Neural cell (in vitro differentiated cells): ENCODE results near the gene BTRC.

Source experiments
- EP300 ChIP-seq: fragments of 450-650 bp; conservative IDR thresholded peaks from 2 replicates; pipeline ENCODE4 v1.6.1; 2014; ENCODE audit warnings: antibody characterized with exemption, mild to moderate bottlenecking, moderate library complexity; ENCODE audit not compliant: poor library complexity, severe bottlenecking
- EZH2 ChIP-seq: fragments of 200-600, 300-800 bp; shearing (Covaris generic), sonication (generic); IDR thresholded peaks from 2 replicates; pipeline ENCODE4 v1.6.1; 2014; ENCODE audit warnings: antibody characterized with exemption, low read length, borderline replicate concordance, mild to moderate bottlenecking; ENCODE audit not compliant: insufficient read depth, poor library complexity, severe bottlenecking
- MXI1 ChIP-seq: fragments of 450-650 bp; conservative IDR thresholded peaks from 2 replicates; pipeline ENCODE4 v1.6.1; 2014; ENCODE audit warnings: antibody characterized with exemption, mild to moderate bottlenecking; ENCODE audit not compliant: poor library complexity, severe bottlenecking
- RAD21 ChIP-seq: fragments of 450-650 bp; conservative IDR thresholded peaks from 2 replicates; pipeline ENCODE4 v1.6.1; 2014; ENCODE audit warnings: antibody characterized with exemption, mild to moderate bottlenecking, moderate library complexity
- TAF1 ChIP-seq: IDR thresholded peaks from 2 replicates; pipeline ENCODE4 v1.6.1; 2012; ENCODE audit warnings: low read depth
- TF ChIP-seq, protein P1 (sequence below): fragments of 450-650 bp; IDR thresholded peaks from 2 replicates; pipeline ENCODE4 v1.5.1; 2014; ENCODE audit warnings: antibody characterized with exemption, mild to moderate bottlenecking, moderate library complexity; ENCODE audit not compliant: poor library complexity, severe bottlenecking
- TF ChIP-seq, protein P2 (sequence below): IDR thresholded peaks from 2 replicates; pipeline ENCODE4 v1.6.1; 2012; ENCODE audit warnings: borderline replicate concordance

DNA sequence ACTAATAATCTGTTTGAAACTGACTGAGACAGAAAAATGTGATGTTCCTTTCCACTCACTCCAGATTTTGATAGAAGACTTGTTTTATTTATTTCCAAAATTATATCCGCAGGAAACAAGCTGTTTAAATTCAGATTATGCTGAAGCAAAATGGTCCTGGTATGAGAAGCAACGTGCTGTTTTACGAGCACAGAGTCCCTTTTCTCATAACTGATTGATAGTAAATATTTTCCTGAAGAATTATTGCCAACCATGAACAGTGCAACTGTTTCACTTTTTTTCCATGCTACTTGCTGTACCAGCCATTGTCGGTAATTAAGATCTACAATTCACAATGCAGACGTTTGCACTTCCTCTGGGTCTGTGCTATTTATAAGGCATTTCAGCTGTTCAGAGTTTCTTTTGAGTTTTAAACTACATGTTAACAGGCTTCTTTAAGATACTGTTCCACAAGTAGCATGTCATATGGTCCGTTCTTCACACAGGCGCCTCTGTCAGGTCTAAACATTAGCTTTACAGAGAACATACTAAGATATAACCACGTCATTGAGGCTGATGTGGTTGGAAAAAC lies 130.3 kb downstream of the BTRC start:
- TF ChIP-seq TAF1, result no peak
- no peak for TF ChIP-seq EZH2
- TF ChIP-seq, protein P1, sequence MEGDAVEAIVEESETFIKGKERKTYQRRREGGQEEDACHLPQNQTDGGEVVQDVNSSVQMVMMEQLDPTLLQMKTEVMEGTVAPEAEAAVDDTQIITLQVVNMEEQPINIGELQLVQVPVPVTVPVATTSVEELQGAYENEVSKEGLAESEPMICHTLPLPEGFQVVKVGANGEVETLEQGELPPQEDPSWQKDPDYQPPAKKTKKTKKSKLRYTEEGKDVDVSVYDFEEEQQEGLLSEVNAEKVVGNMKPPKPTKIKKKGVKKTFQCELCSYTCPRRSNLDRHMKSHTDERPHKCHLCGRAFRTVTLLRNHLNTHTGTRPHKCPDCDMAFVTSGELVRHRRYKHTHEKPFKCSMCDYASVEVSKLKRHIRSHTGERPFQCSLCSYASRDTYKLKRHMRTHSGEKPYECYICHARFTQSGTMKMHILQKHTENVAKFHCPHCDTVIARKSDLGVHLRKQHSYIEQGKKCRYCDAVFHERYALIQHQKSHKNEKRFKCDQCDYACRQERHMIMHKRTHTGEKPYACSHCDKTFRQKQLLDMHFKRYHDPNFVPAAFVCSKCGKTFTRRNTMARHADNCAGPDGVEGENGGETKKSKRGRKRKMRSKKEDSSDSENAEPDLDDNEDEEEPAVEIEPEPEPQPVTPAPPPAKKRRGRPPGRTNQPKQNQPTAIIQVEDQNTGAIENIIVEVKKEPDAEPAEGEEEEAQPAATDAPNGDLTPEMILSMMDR, result no peak
- no peak for TF ChIP-seq RAD21
- no peak for TF ChIP-seq MXI1
- TF ChIP-seq, protein P2, sequence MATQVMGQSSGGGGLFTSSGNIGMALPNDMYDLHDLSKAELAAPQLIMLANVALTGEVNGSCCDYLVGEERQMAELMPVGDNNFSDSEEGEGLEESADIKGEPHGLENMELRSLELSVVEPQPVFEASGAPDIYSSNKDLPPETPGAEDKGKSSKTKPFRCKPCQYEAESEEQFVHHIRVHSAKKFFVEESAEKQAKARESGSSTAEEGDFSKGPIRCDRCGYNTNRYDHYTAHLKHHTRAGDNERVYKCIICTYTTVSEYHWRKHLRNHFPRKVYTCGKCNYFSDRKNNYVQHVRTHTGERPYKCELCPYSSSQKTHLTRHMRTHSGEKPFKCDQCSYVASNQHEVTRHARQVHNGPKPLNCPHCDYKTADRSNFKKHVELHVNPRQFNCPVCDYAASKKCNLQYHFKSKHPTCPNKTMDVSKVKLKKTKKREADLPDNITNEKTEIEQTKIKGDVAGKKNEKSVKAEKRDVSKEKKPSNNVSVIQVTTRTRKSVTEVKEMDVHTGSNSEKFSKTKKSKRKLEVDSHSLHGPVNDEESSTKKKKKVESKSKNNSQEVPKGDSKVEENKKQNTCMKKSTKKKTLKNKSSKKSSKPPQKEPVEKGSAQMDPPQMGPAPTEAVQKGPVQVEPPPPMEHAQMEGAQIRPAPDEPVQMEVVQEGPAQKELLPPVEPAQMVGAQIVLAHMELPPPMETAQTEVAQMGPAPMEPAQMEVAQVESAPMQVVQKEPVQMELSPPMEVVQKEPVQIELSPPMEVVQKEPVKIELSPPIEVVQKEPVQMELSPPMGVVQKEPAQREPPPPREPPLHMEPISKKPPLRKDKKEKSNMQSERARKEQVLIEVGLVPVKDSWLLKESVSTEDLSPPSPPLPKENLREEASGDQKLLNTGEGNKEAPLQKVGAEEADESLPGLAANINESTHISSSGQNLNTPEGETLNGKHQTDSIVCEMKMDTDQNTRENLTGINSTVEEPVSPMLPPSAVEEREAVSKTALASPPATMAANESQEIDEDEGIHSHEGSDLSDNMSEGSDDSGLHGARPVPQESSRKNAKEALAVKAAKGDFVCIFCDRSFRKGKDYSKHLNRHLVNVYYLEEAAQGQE, result no peak
- TF ChIP-seq EP300, result no peak
